Effector CD8-positive, alpha-beta T cell (primary cell): ENCODE data around the gene TBL1XR1.

Experiments
- DNase-seq: peaks from one replicate; lab custom pipeline; 2025; lab: John Stamatoyannopoulos, UW

TBL1XR1 gene

DNA sequence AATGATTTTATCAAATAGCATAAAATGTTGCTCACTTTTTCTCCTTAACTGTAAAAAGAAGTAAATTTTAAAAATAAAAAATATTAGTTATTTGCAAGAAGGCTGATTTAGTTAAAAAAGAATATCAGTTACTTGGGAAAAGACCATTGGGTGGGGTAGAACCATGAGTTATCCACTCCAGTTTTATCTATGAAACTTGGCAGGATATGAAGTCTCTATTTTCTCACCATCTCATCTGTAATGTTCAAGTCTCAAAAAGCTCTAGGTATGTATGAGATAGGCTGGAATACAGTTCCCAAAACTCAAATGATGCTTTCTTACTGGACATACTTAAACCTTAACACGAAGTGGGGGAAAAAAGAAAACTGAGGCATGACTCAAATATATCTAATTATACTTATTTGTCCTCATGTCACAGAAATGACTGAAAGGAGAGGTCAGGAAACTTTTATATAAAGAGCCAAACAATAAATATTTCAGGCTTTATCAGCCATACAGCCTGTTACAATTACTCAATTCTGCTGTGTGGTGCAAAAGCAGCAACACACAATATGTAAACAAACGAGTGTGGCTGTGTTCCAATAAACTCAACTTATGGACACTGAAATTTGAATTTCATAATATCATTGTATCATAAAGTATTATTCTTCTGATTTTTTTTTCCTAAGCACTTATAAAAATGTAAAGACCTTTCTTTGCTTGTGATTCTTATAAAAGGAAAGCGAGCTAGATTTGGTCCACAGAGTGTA lies 131.8 kb downstream of the TBL1XR1 start:
- DNase-seq = no peak

DNA sequence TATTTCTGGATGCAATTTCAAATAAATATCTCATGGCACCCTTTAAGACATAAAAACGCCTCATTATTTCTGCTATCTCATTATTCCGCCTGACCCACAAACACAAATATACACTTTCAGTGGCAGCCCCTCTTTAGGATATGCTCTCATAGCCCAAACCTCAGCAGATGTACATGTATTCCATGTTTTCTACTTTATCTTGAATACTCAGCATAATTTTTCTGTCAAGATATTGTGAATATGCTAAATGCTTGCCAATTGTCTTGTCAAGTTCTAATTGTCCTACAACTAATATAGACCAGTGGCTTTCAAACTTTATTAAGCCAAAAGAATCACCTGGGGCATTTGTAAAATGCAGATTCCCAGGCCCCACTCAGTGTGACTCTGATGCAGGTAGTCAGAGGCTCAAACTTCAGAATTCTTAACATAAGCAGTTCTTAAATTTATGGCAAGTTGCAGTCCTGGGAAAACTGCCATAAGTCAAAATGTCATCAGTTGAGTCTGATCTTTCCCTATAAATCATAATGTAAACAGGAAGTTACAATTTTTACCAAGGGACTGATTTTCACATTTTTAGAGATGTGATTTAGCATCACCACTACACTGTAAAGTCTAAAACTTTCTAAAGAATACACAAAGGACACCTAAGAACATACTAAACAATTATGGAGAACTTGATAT lies 135.1 kb downstream of the TBL1XR1 start:
- DNase-seq = no peak

DNA sequence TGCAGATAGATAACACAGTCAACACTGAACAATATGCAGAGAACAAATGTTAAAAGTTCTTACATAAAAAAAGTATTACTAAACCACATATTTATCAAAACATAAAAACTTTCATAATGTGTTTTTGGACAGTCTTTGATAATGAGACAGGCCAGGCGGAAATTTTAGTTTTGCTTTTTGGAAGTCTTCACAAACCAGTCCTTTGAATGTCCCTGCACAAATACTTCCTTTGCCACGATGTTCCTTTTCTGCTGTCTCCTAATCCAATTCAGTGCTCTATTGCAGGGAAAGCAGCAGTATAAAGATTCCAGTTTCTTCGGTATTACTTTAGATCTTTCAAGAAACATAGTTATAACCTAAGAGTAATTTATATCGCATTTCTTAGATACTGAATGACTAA lies 135.9 kb downstream of the TBL1XR1 start:
- no peak for DNase-seq

DNA sequence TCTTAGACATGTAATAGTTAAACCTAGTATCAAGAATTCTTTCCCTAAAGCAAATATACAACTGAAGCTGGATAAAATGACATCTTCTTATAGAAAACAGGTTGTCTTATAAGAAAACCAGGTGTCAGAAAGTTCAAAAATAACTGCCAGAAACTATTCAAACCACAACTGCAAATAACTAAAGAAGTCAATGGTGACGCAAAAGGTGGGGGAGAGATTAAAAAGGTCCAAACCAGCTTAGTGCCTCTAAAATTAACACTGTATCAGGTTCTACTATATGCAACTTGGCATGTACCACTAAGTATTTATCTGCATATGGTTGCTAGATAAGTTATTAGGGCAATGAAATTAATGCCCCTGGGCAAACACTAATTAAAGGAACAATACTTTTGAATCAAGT lies 136.8 kb downstream of the TBL1XR1 start:
- no peak for DNase-seq

DNA sequence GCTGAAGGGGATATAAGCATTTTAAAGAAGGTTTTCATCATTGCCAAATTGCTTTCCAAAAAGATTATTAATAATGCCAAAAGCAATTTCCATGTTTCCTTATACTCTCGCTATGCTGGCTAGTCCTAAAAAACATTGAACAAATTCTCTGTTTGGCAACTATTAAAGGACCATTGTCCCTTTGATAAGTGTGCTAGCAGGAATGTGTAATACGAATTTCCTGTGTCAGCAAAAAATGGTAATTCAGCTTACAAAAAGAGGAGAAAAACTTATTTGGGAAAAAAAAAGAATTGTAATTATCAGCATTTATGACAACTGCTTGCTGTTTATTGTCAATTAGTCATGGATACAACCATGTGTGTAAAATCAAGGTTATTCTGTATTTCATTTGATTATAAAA lies 138.6 kb downstream of the TBL1XR1 start:
- DNase-seq = no peak

DNA sequence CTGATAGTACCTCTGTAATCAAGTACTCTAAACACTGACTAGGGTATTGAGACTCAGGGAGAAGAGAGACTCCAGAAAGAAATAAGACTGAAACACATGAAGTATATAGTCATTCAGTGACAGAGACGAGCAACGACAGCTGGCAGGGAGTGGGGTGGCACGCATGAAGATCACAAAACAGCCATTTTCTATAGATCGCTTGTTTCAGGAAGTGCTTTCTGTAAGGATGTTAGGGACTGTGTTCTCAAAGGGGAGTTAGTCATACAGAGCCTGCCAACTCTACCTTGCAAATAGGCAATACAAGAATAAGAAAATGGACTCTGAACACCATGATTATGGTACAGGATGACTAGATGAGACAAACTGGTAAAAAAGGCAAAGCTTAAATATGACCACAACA lies 139.5 kb downstream of the TBL1XR1 start:
- DNase-seq = no peak

DNA sequence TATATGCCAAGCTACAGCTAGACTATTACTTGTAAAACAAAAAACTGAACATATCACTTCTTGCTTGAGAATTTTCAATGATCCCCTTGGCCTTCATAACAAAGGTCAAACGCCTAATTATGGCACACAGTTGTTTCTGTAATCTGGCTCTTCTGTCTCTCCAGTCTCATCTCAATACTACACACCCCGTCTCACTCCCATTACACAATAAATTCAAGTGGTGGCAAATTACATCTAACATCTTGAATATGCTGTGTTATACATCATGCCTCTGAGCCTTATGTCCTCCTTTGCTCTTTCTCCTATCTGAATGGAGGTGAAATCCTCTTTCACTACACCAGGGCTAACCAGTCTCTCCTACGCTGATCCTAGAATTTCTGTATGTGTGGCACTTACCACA lies 140.4 kb downstream of the TBL1XR1 start:
- no peak for DNase-seq

DNA sequence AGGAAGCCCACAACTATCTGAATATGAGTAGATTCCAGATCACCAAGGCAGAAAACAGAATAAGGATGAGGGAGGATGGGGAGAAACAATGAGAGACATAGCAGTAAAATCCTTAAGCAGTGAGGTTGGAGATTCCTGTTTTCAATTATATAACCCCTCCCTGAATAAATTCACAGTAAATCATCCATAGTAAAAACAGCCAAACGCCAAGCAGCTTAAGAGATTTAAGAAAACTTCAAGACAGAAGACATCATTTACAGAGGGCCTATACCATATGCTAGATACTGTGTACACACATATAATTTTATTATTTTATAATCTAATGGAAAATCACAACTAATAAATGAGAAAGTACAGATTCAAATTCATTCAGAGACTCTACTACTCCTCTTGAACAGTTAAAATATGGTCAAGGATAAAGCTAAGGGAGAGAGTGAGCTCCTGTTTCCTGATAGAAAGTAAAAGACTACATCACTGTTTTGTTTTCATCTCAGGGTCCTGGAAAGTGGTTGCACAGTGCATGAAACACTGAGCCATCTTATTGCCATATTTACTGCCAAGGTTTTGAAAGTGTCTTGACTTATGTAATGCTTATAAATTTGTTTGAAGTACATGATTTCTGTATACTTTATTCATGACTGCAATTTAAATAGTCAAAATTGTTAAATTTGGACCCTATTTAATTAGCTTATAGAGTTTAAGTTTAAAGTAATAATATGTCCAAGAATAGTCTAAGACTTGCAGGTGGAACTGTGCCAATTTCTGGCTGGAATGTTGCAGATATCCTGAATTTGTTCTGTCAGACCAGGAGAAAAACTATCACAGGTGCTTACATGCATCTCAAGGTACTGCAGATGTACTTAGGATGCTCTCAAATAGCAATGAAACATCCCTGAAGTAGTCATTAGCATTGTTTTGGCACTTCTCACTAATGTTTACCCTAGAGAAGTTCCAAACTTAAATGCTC lies 141.4 kb downstream of the TBL1XR1 start:
- DNase-seq = no peak

DNA sequence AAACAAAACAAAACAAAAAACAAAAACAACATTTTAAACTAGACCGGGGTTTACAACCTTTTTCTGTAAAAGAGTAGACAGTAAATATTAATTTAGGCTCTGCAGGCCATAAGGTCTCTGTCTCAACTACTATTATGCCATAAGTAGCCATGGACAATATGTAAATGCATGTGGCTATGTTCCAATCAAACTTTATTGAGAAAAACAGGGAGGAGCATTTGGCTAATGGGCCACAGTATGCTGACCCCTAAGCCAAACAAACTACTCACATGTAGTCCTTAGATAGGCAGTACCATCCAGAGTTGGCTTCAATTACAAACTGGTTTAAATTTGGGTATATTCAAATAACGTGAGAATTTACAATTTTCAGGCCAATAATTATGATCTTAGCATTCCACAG lies 144.2 kb downstream of the TBL1XR1 start:
- no peak for DNase-seq

DNA sequence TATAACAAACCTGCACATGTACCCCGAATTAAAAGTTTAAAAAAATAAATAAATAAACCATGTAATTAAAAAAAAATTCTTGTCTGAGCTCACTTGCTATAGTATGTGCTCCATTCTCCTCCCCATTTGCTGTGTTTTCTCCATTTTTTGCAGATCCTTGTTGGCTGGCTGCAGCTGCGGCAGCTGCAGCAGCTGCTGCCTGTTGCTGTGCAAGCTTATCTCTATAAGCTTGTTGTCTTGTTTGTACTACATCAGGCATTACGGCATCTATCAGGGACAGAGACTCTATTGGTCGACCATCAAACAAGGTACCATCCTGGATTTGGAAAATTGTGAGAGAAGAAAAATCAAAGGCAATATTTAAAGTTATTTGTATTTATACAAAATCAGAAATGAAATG lies 145.9 kb downstream of the TBL1XR1 start:
- DNase-seq = no peak

DNA sequence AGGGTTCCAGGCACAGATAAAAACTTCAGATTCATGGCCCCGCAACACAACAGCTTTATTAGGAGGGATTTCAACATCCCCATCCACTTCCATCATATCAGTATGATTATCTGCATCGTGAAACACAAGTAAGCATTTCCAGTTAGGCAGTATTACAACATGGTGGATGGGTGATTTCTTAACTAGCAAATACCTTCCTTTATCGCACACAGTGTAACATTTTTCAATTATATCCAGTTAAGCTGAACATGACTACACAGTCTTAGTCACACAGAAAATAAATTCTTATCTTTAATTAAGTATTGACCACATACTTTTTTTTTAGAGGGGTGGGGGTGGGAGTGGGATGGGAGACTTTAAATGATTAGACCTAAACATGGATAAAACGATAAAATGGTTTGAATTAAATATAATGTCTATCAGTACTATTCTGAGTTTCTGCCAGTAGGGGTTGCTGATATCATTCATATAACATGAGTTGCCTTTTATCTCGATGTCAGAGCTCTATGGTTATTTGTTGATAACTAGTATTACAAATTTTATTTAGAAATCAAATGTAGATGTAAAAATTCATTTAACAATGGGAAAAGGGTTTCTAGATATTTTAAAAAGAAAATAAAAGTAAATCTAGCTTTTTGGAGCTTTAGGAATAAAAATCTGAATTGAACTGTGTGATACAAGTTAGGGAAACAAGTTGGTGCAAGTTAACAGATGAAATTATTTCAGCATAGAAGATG lies 146.6 kb downstream of the TBL1XR1 start:
- DNase-seq = no peak

DNA sequence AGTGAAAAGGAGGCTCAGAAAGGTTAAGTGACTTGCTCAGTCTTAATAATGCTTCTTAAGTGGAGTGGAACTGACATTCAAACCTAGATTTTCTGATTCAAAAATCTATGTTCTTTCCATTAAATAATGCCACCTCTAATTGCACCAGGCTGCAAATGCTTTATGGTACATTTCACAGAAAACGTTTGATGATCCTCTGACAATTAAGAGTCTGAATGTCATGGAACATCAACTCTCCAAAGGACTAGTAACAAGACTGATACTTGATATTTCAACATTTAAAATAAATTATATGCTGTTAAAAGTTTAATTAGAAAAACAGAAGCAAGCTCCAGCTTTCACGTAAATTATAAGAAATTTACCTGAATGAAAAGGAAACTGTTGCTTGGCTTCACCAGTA lies 151.5 kb downstream of the TBL1XR1 start:
- no peak for DNase-seq

DNA sequence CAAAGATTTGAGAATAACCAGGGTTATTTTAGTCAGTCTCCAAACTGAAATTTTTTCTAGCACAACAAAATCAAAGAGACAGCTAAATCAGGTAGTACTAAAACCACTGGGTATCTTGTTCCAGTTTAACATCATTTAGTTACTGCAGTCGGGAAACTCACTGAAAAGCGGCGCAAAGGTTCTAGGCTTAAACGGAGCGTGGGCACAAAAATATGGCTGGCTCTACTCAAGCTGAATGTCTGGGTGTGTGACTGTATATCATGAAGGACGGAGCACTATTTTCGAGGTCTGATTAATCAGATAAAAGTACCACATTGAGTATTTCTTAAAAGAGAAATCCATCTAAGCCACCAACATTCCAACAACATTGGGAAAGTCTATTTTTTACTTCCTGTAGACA lies 152.1 kb downstream of the TBL1XR1 start:
- no peak for DNase-seq

DNA sequence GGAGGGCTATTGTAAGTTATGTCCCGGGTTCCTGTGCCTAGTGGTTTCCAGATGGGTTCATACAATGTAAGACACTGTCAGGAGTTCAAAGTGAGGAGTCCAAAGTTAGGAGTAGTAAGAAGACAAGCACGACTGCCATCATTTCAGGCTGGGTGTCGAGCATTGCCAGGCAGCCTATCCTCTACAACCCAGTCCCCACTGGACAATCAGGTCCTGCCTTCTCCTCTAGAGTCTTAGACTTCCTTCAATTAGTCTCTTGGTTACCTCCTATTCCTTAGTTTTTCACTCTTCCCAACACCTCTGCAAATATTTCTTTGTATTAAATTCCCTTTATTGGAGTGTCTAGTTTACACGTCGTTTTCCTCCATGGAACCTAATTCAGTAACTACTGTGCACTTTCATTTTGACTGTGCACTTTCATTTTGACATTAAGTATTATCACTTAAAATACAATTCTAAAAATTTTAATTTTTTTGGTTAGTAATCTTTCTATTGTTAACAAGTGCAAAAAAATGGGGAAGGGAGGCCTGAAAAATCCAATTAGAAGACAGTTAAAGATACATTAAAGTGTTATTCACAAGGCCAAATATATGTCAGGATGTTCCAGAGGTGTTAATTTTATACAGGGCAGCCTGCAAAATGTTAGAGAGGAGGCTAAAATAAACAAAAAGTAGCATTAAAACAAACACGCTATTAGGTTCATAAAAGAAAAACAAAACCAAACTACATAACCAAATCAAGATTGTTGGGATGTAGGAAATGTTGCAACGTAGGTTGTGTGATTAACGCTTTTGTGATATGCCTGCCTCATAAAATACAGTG lies 155.3 kb downstream of the TBL1XR1 start:
- DNase-seq = no peak

DNA sequence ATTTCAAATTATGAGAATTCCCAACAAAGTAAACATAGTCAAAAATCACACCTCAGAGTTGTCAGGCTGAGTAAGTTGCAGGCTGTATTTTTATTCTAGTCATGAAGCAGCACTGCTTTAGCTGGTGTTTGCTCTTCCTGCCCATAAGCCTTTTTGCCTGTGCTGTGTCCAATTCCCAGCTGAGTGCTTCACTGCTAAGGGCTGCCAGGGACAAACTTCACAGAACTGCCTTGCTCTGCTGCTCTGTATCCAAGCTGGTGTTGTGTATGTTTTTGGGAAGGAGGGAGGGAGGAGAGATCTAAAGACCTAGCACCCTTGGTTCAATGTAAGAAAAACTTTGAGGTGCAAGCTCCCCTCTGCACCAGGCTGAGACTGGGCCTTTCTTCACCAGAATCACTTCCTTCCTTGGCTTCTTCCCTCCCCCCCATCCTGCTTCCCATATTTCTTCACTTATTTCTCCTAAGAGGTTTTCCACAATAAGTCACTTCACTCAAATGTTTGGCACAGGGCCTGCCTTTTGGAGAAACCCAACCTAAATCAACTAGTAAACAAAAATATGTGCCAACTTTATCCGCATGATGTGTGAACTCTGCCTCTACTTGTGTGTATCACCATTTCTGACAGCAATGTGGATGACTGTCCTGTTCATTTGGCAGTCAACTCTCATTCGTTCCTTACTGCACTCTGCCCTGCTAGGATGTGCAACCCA lies 156.1 kb downstream of the TBL1XR1 start:
- DNase-seq = no peak

DNA sequence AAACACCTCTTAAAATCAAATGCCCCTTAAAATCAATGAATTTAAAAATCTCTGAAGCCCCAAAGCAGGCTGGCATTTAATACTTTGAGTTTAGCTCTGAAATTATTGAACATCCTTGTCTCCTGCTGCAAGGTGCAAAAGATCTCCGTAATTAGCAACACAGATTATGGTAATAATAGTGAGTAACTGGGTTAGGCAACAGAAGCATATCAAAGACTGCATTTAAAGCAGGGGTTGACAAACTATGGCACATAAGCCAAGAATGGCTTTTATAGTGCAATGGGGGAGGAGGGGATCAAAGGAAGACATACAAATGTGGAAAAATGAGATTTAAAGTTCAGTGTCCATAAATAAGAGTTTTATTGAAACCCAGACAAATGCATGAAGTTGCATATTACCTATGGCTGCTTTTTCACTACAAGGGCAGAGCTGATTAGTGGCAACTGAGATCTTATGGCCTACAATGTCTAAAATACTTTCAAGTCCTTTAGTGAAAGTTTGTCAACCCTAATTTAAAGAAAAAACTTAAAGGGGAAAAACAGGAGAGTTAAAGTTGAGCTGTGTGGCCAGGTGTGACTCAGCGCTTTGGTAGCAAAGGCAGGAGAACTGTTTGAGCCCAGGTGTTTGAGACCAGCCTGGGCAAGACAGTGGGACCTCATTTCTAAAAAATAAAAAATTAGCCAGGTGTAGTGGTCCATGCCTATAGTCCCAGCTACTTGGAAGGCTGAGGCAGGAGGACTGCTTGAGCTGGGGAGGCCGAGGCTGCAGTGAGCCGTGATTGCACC lies 157.6 kb downstream of the TBL1XR1 start:
- no peak for DNase-seq

DNA sequence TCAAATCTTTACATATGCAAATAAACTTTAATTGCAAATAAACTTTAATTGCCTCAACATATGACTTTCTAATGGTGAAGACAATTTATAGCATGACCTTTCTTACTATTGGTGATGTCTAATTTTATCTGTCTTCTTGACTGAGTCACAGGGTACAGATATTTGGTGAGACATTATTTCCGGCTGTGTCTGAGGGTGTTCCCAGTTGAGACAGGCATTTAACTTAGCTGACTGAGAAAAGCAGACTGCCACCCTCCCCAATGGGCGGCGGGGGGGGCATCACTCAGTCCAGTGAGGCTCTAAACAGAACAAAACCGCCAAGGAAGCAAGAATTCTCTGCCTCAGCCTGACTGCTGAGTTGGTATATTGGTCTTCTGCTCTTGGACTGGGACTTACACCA lies 160.0 kb downstream of the TBL1XR1 start:
- no peak for DNase-seq

DNA sequence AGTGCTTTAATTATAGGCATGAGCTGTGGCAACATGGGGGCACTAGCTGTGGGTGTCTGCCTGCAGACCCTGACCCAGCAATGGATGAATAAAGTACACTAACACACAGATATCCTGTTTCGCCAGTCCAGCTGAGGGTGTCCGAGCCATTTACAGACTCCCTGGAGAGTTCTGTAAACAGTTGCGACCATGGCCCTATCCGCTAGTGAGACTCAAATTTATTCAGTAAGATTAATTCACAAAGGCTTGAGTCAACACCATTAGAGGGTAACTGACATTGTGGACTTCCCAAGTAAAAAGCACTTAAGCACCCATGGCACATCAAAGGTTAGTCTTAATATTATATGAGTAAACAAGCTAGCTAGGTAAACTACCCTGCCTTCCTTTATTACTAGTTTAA lies 161.6 kb downstream of the TBL1XR1 start:
- DNase-seq = no peak

DNA sequence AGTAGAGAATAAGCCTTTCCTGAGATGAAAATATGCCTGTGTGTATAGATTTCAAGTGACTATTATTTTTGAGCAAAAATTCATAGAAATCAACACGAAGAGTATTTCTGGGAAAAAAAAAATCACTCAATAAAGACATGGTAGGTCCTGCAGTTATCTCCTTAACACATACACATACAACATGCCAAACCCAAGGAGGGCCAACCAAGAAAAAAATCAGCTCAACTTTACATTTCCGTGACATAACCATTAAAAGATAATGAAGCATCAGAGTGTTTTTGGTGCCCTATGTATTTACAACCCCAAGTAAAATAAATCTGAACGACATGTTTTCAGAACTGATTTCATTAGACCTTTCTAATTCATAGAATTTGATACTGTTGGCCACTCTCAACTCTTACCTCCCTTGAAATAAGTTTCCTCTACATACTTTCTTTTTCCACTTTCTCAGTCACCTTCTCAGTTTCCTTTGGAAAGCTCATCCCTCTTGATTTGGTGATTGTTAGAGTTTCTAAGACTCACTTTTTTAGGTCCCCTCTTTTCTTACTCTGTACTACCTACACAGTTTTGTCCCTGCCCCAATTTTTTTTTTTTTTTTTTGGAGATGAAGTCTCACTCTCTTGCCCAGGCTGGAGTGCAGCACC lies 162.3 kb downstream of the TBL1XR1 start:
- DNase-seq = no peak
